Uterus (tissue), 2 donors: ENCODE results near the gene MANEAL.

ENCODE experiments used
- POLR2A ChIP-seq, 2 donors: fragments of 450-650 bp; IDR thresholded peaks; one replicate each; pipeline ENCODE4 v1.6.1; 2016; ENCODE audit warnings: antibody characterized with exemption in 2 of 2, mild to moderate bottlenecking in 1 of 2, moderate library complexity in 1 of 2
- TF ChIP-seq, protein P1 (sequence below), 4 experiments: fragments of 200-600 bp in 2 of 4; fragments of 450-650 bp in 2 of 4; sonication (generic) in 2 of 4; IDR thresholded peaks; one replicate each; pipeline ENCODE4 v1.5.1; 2016 to 2019; ENCODE audit warnings: antibody characterized with exemption in 4 of 4, mild to moderate bottlenecking in 2 of 4, moderate library complexity in 1 of 4

DNA sequence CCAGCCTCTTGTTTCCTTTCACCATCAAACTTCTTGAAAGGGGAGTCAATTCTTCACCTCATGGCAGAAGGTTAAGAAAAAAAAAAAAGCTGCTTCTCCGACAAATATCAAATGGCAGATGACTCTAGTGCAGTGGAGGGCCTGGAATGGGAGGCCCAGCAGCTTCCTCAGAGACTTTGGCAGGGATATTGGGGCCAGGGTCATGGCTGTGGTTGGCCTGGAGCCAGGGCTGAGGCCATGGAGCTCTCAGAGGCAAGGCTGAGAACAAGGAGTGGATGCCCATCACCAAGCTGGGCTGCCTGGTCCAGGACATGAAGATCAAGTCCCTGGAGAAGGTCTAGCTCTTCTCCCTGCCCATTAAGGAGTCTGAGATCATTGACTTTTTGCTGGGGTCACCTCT lies 47.1 kb downstream of the MANEAL start:
- TF ChIP-seq, protein P1, sequence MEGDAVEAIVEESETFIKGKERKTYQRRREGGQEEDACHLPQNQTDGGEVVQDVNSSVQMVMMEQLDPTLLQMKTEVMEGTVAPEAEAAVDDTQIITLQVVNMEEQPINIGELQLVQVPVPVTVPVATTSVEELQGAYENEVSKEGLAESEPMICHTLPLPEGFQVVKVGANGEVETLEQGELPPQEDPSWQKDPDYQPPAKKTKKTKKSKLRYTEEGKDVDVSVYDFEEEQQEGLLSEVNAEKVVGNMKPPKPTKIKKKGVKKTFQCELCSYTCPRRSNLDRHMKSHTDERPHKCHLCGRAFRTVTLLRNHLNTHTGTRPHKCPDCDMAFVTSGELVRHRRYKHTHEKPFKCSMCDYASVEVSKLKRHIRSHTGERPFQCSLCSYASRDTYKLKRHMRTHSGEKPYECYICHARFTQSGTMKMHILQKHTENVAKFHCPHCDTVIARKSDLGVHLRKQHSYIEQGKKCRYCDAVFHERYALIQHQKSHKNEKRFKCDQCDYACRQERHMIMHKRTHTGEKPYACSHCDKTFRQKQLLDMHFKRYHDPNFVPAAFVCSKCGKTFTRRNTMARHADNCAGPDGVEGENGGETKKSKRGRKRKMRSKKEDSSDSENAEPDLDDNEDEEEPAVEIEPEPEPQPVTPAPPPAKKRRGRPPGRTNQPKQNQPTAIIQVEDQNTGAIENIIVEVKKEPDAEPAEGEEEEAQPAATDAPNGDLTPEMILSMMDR (IDR thresholded peaks at IDR 0.05): no peak
- no peak for TF ChIP-seq POLR2A (IDR thresholded peaks at IDR 0.05)
